HL-60 (cell line): Measurements from ENCODE around the gene EDA.

Source experiments
- DNase-seq, 2 experiments: peaks; one replicate each; pipeline ENCODE4 v3.0.0-alpha.2; 2010 to 2020; ENCODE audit warnings: low read depth in 1 of 2, low spot score in 1 of 2
- H3K27ac ChIP-seq: fragments of 250-450 bp; sonication (Bioruptor Pico); replicated peaks from 2 replicates; pipeline ENCODE4 v1.5.1; 2020; ENCODE audit warnings: mild to moderate bottlenecking, moderate library complexity
- H3K27me3 ChIP-seq: fragments of 250-450 bp; sonication (Bioruptor Pico); 2 replicates; pipeline ENCODE4 v1.5.1; 2021; ENCODE audit warnings: mild to moderate bottlenecking, moderate library complexity; ENCODE audit not compliant: insufficient read depth, poor library complexity, severe bottlenecking
- H3K4me3 ChIP-seq: replicated peaks from 2 replicates; pipeline ENCODE4 v1.5.1; 2011; ENCODE audit warnings: mild to moderate bottlenecking, control low read depth, low read length; ENCODE audit not compliant: insufficient read depth
- GABPA ChIP-seq: IDR thresholded peaks from 2 replicates; pipeline ENCODE4 v1.6.1; 2012; ENCODE audit warnings: low read depth
- POLR2AphosphoS5 ChIP-seq: IDR thresholded peaks from 2 replicates; pipeline ENCODE4 v1.6.1; 2012; ENCODE audit warnings: low read depth
- SPI1 ChIP-seq: IDR thresholded peaks from 2 replicates; pipeline ENCODE4 v1.6.1; 2012; ENCODE audit warnings: low read depth, mild to moderate bottlenecking, borderline replicate concordance
- TF ChIP-seq, protein P1 (sequence below): IDR thresholded peaks from one replicate; pipeline ENCODE4 v1.5.1; 2011; ENCODE audit warnings: low read length, control low read depth, inconsistent platforms; ENCODE audit not compliant: insufficient read depth
- TF ChIP-seq, protein P2 (sequence below): IDR thresholded peaks from 2 replicates; pipeline ENCODE4 v1.6.1; 2012; ENCODE audit warnings: low read depth; ENCODE audit not compliant: insufficient replicate concordance

Gene EDA

DNA sequence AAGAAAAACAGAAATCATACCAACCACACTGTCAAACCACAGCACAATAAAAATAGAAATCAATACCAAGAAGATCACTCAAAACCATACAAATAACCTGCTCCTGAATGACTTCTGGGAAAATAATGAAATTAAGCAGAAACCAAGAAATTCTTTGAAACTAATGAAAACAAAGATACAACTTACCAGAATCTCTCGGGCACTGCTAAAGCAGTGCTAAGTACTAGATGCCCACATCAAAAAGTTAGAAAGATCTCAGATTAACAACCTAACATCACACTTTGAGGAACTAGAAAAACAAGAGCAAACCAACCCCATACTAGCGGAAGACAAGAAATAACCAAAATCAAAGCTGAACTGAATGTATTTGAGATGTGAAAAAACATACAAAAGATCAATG, 400.6 kb downstream of the EDA start:
- TF ChIP-seq POLR2AphosphoS5 (no peak), SPI1 (no peak), GABPA (no peak)
- TF ChIP-seq, protein P1, sequence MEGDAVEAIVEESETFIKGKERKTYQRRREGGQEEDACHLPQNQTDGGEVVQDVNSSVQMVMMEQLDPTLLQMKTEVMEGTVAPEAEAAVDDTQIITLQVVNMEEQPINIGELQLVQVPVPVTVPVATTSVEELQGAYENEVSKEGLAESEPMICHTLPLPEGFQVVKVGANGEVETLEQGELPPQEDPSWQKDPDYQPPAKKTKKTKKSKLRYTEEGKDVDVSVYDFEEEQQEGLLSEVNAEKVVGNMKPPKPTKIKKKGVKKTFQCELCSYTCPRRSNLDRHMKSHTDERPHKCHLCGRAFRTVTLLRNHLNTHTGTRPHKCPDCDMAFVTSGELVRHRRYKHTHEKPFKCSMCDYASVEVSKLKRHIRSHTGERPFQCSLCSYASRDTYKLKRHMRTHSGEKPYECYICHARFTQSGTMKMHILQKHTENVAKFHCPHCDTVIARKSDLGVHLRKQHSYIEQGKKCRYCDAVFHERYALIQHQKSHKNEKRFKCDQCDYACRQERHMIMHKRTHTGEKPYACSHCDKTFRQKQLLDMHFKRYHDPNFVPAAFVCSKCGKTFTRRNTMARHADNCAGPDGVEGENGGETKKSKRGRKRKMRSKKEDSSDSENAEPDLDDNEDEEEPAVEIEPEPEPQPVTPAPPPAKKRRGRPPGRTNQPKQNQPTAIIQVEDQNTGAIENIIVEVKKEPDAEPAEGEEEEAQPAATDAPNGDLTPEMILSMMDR: no peak
- TF ChIP-seq, protein P2, sequence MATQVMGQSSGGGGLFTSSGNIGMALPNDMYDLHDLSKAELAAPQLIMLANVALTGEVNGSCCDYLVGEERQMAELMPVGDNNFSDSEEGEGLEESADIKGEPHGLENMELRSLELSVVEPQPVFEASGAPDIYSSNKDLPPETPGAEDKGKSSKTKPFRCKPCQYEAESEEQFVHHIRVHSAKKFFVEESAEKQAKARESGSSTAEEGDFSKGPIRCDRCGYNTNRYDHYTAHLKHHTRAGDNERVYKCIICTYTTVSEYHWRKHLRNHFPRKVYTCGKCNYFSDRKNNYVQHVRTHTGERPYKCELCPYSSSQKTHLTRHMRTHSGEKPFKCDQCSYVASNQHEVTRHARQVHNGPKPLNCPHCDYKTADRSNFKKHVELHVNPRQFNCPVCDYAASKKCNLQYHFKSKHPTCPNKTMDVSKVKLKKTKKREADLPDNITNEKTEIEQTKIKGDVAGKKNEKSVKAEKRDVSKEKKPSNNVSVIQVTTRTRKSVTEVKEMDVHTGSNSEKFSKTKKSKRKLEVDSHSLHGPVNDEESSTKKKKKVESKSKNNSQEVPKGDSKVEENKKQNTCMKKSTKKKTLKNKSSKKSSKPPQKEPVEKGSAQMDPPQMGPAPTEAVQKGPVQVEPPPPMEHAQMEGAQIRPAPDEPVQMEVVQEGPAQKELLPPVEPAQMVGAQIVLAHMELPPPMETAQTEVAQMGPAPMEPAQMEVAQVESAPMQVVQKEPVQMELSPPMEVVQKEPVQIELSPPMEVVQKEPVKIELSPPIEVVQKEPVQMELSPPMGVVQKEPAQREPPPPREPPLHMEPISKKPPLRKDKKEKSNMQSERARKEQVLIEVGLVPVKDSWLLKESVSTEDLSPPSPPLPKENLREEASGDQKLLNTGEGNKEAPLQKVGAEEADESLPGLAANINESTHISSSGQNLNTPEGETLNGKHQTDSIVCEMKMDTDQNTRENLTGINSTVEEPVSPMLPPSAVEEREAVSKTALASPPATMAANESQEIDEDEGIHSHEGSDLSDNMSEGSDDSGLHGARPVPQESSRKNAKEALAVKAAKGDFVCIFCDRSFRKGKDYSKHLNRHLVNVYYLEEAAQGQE: no peak
- DNase-seq: no peak

DNA sequence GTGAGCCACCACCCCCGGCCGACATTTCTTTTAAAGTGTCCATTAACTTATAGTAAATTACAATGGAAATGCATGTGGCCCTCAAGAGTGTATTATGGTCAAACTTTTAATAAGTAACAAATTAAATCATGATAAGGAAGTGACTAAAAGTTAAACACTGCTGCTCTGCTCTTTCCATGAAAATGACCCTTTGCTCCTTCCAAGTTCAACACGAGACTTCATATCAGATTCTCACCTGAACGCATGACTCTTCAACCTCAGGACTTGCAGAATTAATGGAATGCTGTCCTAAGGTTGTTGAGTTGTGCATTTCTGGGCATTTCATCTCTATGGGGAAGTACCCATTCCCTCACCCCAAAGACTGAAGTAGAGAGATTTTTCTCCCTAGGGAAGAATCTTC, 406.7 kb downstream of the EDA start:
- H3K27ac ChIP-seq: no peak overlapping the region
- DNase-seq: no peak
- TF ChIP-seq, protein P2: no peak
- TF ChIP-seq GABPA: no peak
- TF ChIP-seq SPI1: no peak
- no peak for TF ChIP-seq POLR2AphosphoS5
- H3K27me3 ChIP-seq: no peaks in the 10 kb centered on the region
- H3K4me3 ChIP-seq: no peak overlapping the region

More for the DNA sequence above, 400.6 kb downstream of the EDA start:
- Histone ChIP-seq H3K27ac (no peak overlapping the region), H3K27me3 (no peaks in the 10 kb centered on the region), H3K4me3 (no peak overlapping the region)

DNA sequence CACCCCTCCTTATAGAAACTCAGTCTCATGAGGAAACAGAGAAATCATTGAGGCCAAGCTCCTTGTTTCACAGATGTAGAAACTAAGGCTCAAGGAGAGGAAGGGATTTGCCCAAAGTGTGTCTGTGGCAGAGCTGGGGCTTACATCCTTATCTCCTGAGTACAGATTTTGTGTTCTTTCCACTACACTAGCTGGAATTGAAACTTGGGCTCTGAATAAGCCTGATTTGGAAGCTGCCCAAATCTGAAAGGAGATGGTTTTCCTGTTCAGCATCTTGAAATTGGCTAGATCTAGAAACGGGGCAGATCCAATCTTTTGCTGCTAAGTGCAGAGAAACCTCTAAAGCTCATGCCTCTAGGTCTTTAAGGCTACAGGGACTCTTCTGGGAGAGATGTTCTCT, 409.6 kb downstream of the EDA start:
- Histone ChIP-seq H3K4me3 (no peak overlapping the region), H3K27ac (no peak overlapping the region), H3K27me3 (no peaks in the 10 kb centered on the region)
- TF ChIP-seq, protein P2: no peak
- TF ChIP-seq SPI1: no peak
- TF ChIP-seq GABPA: no peak
- no peak for DNase-seq

DNA sequence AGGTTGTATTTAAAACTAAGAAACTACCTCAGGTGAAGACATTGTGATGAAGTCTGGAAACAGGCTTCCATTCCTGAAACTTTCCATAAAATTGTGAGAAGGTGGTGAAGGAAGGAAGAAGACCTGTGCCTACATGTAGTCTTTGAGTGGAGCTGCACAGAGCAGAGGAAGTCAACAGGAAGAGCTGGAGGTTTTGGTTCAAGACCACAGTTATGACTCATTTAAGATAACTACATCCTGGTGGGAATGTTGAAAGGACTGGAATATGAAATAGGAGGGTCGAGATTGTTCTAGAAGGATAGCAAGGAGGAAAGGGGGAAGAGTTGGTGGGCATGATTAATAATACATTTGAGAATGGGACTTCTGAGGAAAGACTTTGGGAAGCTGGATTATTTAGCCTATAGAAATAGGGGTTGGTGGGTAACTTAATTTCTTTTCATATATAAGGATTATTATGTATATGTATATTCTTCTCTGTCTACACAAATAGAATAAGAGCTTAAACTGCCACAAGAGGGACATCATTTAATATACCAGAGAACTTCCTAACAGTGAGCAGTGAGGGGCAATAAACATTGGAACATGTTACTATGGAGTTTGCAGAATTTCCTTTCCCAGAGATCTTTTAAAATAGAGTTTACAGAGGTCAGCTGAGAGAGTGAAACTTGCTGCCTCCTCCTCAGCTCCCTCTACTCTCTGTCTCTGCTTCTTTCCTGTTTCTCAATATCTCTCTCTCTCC, 410.4 kb downstream of the EDA start:
- TF ChIP-seq, protein P1: no peak
- TF ChIP-seq SPI1 (no peak), GABPA (no peak), POLR2AphosphoS5 (no peak)
- TF ChIP-seq, protein P2: no peak

More for the DNA sequence above, 410.4 kb downstream of the EDA start:
- DNase-seq: no peak
- H3K4me3 ChIP-seq: no peak overlapping the region
- H3K27me3 ChIP-seq: no peaks in the 10 kb centered on the region
- H3K27ac ChIP-seq: no peak overlapping the region
